Thymus (tissue), 11 donors: ENCODE measurements around the gene RELCH. TPM values are rescaled to one million over a fixed set of nuclear protein-coding genes. Genes with fewer than 3 reads are reported as not detected.

Experiments
- DNase-seq, 9 donors: peaks; one replicate each; pipeline ENCODE4 v3.0.0-alpha.2; 2013; ENCODE audit warnings: low spot score in 9 of 9, low read depth in 6 of 9, missing footprints in 1 of 9
- H3K27ac ChIP-seq, 2 donors: one replicate each; pipeline ENCODE4 v1.5.1; 2013; ENCODE audit warnings: control low read depth in 1 of 2, low read depth in 1 of 2, low read length in 1 of 2, mild to moderate bottlenecking in 1 of 2, moderate library complexity in 1 of 2
- H3K27me3 ChIP-seq, 2 donors: one replicate each; pipeline ENCODE4 v1.5.1; 2013; ENCODE audit warnings: low read length in 1 of 2; ENCODE audit not compliant: control insufficient read depth in 2 of 2, insufficient read depth in 1 of 2
- H3K36me3 ChIP-seq, 2 donors: one replicate each; pipeline ENCODE4 v1.5.1; 2013; ENCODE audit warnings: low read length in 1 of 2, mild to moderate bottlenecking in 1 of 2, moderate library complexity in 1 of 2; ENCODE audit not compliant: control insufficient read depth in 2 of 2, insufficient read depth in 2 of 2
- H3K4me1 ChIP-seq, 2 donors: one replicate each; pipeline ENCODE4 v1.5.1; 2013; ENCODE audit warnings: low read length in 2 of 2; ENCODE audit not compliant: control insufficient read depth in 2 of 2, insufficient read depth in 2 of 2
- H3K4me3 ChIP-seq, 2 donors: one replicate each; pipeline ENCODE4 v1.5.1; 2013; ENCODE audit warnings: low read length in 2 of 2, control low read depth in 1 of 2, mild to moderate bottlenecking in 1 of 2
- H3K9me3 ChIP-seq, 2 donors: one replicate each; pipeline ENCODE4 v1.5.1; 2013; ENCODE audit warnings: low read length in 1 of 2, mild to moderate bottlenecking in 1 of 2; ENCODE audit not compliant: control insufficient read depth in 2 of 2, insufficient read depth in 1 of 2
- WGBS: extraction: QIAGEN DNeasy Blood & Tissue Kit; methylation state at CpG from one replicate; pipeline ENCODE4 v1.1.7; 2013; 5-methylcytosine and 5-hydroxymethylcytosine counted together
- polyA plus RNA-seq: library from polyadenylated mRNA; stranded (reverse); fragments of 200-250 nt; gene quantifications from one replicate; pipeline ENCODE4 v1.2.3, GENCODE V29; 2013
- total RNA-seq: library from RNA; stranded (reverse); fragments of 120-200 nt; gene quantifications from one replicate; pipeline ENCODE4 v1.2.4, GENCODE V29; 2013
- donor health status: healthy.

RELCH gene
- total and polyA plus RNA-seq, 2 donors: 20.6 to 29.3 TPM

DNA sequence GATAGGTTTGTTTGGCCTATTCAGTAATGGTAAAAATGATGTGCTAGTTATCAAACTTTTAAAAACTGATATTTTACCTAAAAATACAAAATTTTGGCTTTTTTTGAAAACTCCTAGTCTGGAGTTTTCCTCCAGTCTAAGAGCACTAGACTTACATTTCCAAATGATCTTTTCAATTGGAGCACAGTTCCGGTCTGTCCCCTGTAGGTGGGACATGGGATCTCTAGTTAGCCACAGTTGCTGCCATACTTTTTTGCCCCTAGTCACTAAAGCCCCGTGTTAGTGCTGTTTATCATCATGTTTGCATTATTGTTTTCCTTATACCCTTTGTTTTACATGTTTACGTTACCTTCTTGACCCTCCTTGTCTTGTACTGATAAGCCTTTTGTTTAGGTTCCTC lies 52.4 kb downstream of the RELCH start:
- Histone ChIP-seq H3K9me3 (no peaks in the 10 kb centered on the region), H3K27me3 (no peaks in the 10 kb centered on the region), H3K27ac (no peak overlapping the region), H3K4me1 (no peaks in the 10 kb centered on the region), H3K4me3 (no peak overlapping the region), H3K36me3 (peaks cover 6 to 7% of the 10 kb centered on the region in 2 donors)
- DNase-seq: no peak
- 98% methylated on average over 3 of the region's 3 CpGs for WGBS

DNA sequence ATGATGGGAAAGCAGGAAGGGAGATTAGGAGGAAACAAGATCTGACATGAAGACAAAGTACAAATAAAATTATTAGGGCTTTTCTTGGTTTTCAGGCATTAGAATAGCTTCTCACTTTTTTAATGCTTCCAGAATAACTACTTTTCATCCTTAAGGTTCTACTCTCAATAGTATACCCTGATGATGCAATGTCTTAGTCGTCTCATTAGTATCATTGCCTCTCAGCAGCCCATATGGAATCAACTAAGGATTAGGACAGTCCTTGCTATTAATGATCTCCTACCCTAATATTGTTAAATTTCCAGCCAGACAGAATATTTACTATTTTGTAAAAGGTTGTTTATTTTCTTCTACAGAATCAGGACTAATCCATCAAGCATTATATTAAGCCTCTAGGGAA lies 55.9 kb downstream of the RELCH start:
- no peak for DNase-seq
- H3K9me3 ChIP-seq: no peaks in the 10 kb centered on the region

DNA sequence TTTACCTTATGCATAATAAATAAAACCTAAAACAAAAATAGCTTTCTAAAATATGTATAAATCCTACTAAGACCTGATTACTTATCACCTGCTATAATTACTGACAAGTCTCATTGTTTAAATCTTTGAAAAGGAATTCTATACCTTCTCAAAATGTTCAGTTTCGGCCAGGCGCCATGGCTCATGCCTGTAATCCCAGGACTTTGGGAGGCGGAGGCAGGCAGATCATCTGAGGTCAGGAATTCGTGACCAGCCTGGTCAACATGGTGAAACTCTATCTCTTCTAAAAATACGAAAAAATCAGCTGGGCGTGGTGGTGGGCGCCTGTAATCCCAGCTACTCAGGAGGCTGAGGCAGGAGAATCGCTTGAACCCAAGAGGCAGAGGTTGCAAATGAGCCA lies 58.1 kb downstream of the RELCH start:
- no peak for DNase-seq
- Histone ChIP-seq H3K4me1 (no peaks in the 10 kb centered on the region), H3K36me3 (peaks cover 3 to 7% of the 10 kb centered on the region in 2 donors), H3K27me3 (no peaks in the 10 kb centered on the region), H3K9me3 (no peaks in the 10 kb centered on the region), H3K27ac (no peak overlapping the region), H3K4me3 (no peak overlapping the region)
- 98% methylated on average over 8 of the region's 8 CpGs for WGBS

More for the DNA sequence above, 55.9 kb downstream of the RELCH start:
- no peak overlapping the region for H3K27ac ChIP-seq
- H3K4me3 ChIP-seq: no peak overlapping the region
- H3K36me3 ChIP-seq: peaks cover 6 to 8% of the 10 kb centered on the region in 2 donors
- H3K27me3 ChIP-seq: no peaks in the 10 kb centered on the region
- H3K4me1 ChIP-seq: no peaks in the 10 kb centered on the region
- 97% methylated on average over 1 of the region's 1 CpG for WGBS

DNA sequence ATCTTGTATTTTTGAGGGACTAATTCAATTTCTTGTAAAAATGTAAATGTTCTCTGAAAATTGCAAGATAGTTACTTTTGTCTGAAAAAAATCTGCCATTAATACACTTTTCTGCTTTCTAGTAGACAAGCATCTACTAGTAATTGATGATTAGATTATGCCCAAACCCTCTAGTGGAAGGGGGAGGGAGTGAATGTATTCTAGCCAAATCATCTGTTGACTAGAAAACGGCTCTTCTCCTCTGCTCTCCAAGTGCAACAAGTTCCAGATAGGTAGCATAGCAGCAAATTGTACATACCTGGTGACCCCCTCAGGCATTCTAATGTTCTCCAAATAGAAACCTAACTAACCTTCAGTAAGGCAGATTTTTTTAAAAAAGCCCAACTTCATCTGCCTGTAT lies 58.6 kb downstream of the RELCH start:
- H3K27ac ChIP-seq: no peak overlapping the region
- no peak for DNase-seq
- 45% methylated on average over 1 of the region's 1 CpG for WGBS
- no peak overlapping the region for H3K4me3 ChIP-seq
- no peaks in the 10 kb centered on the region for H3K27me3 ChIP-seq
- no peaks in the 10 kb centered on the region for H3K4me1 ChIP-seq
- peaks cover 3 to 7% of the 10 kb centered on the region in 2 donors for H3K36me3 ChIP-seq
- H3K9me3 ChIP-seq: no peaks in the 10 kb centered on the region

DNA sequence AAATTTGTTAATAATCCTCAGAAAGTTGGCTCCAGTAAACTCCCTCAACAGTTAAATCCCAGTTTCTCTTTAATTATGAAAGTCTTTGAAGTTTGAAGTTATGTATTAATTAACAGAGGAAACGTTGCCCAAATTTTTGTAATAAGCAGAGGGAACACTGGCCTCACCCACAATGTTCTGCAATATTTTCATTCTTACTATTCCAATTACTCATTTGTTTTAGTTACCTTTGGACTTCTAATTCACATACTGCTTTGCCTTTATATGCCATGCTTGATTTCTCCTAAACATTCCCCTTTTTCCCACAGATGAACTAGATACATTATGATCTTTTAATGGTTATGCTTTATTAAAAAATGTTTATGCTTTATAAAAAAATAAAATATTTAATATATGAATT lies 61.3 kb downstream of the RELCH start:
- WGBS: 92% methylated on average over 1 of the region's 1 CpG

DNA sequence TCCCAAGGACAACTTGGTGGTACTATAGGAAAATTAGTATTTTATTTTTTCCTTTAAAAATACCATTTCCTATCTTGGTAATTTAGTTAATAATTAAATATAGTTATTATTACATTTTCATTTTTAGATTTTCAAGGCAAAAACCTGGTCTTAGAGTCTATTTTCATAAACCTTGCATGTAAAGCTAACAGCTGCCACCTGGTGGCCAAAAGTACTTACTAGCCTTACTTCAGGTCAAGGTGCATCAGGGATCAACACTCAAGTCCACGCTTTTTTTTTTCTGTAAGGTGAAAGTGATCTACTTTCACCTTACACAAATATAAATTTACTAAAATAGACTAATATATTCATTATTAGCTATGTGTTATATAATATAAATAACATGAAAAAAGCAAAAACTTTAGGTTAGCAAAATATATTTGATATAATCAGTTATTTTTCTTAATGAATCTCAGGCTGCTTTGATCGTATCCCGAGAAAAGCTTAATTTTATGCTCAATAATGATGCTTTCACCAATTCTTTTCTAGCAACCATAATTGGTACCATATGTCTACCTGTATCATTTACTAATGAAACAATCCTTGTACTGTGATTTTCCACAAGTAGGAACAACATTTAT lies 62.5 kb downstream of the RELCH start:
- peaks cover 0 to 11% of the 10 kb centered on the region in 2 donors for H3K36me3 ChIP-seq
- DNase-seq: peak; percentile 33 to 86 (median 69)

More for the DNA sequence above, 61.3 kb downstream of the RELCH start:
- Histone ChIP-seq H3K27me3 (no peaks in the 10 kb centered on the region), H3K4me3 (no peak overlapping the region), H3K27ac (no peak overlapping the region), H3K4me1 (no peaks in the 10 kb centered on the region), H3K9me3 (no peaks in the 10 kb centered on the region), H3K36me3 (peaks cover 0 to 11% of the 10 kb centered on the region in 2 donors)
- no peak for DNase-seq

DNA sequence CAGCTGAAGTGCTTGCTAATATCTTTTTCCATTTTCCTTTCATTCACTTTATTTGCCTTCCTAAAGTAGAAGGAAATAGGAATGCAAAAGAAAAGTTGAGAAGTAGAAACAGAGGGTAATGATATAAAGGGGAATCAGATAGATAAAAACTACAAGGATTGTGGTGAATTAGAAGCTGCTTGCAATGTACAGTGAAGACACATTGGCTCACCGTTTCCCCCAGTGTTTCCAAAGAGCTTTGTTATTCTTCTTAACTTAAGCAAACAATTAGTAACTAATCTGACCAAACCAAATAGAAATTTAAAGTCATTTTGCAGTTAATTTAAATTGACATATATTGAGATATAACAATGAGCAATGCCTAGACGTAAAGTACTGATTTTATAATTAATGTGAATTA lies 63.4 kb downstream of the RELCH start:
- Histone ChIP-seq H3K27me3 (no peaks in the 10 kb centered on the region), H3K36me3 (peaks cover 0 to 14% of the 10 kb centered on the region in 2 donors)
- no peak for DNase-seq

More for the DNA sequence above, 62.5 kb downstream of the RELCH start:
- Histone ChIP-seq H3K9me3 (no peaks in the 10 kb centered on the region), H3K27ac (no peak overlapping the region), H3K4me3 (no peak overlapping the region), H3K27me3 (no peaks in the 10 kb centered on the region), H3K4me1 (no peaks in the 10 kb centered on the region)
- 92% methylated on average over 3 of the region's 3 CpGs for WGBS

DNA sequence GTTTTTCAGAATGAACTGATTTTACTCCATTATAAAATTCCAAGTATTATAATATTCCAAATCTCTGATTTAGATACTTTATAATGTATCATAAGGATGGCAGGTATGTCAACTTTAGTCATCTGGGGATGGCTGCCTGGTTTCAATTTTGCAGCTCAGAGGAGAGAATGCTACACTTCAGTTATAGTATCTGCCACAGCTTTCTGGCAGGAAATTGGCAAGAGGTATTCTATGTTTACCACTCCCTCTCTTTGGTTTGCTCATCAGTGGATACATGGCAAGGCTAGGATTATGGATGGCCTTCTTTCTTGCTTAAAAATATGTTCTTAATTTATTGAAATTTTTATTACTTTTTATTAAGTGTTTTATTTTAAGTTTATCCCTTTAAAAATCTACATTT lies 71.0 kb downstream of the RELCH start:
- Histone ChIP-seq H3K4me1 (no peaks in the 10 kb centered on the region), H3K36me3 (peaks cover 10 to 51% of the 10 kb centered on the region in 2 donors), H3K27me3 (no peaks in the 10 kb centered on the region), H3K9me3 (no peaks in the 10 kb centered on the region), H3K4me3 (no peak overlapping the region), H3K27ac (no peak overlapping the region)
- DNase-seq: no peak

More for the DNA sequence above, 63.4 kb downstream of the RELCH start:
- Histone ChIP-seq H3K4me3 (no peak overlapping the region), H3K27ac (no peak overlapping the region), H3K9me3 (no peaks in the 10 kb centered on the region), H3K4me1 (no peaks in the 10 kb centered on the region)
- 98% methylated on average over 2 of the region's 2 CpGs for WGBS

DNA sequence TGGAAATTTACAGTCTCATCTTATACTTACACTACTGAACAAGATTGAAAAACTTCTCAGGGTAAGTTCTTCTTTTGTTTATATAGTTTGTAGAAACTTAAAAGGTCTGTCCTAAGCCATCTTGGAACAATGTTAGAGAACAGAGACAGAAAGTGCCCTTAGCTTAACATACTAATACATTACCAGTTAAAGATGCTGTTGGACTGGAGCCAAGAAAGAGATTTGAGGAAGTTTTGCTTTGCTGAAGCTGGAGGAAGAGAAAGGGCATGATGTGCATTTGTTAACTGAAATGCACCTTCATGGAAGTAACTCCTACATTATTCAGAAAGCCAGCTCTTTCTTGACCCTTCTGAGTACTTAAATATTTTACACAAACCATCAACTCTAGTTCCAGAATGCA lies 71.6 kb downstream of the RELCH start:
- peak in 1 of 9 donors; percentile 23 for DNase-seq
- Histone ChIP-seq H3K27ac (no peak overlapping the region), H3K4me1 (no peaks in the 10 kb centered on the region), H3K27me3 (no peaks in the 10 kb centered on the region), H3K36me3 (peaks cover 10 to 51% of the 10 kb centered on the region in 2 donors), H3K9me3 (no peaks in the 10 kb centered on the region), H3K4me3 (no peak overlapping the region)
